Activated effector memory CD4-positive, alpha-beta T cell treated with Interleukin-2 at 50 U/mL for 16 hours (primary cell): ENCODE results near the gene TBCB.
"Not testable (repeated sequence)": the region's sequence is repeated elsewhere in the genome, so short reads cannot be mapped to it uniquely, and the experiment has no call there.

Experiments
- DNase-seq: peaks from one replicate; pipeline ENCODE4 v3.0.0-alpha.2; 2020

TBCB gene

GRCh38 chr19:36101550-36102327 is 13.5 kb upstream of the TBCB start:
- DNase-seq = no peak

GRCh38 chr19:36103040-36103626 is 12.1 kb upstream of the TBCB start:
- no peak for DNase-seq

- no peak for DNase-seq
Observed at GRCh38 chr19:36103842-36104552, 11.3 kb upstream of the TBCB start.

GRCh38 chr19:36106441-36106840 is 8.8 kb upstream of the TBCB start:
- no peak for DNase-seq

GRCh38 chr19:36106991-36107390 is 8.3 kb upstream of the TBCB start:
- no peak for DNase-seq

GRCh38 chr19:36108684-36109083 is 6.6 kb upstream of the TBCB start:
- no peak for DNase-seq

- DNase-seq = no peak
Observed at GRCh38 chr19:36110487-36111199, 4.6 kb upstream of the TBCB start, which contains the start of gene OVOL3. TSS of gene OVOL3 (plus strand) at chr19:36111143. CDS start at chr19:36111203, 60 bp downstream.

GRCh38 chr19:36111200-36111539 is 4.1 kb upstream of the TBCB start:
- no peak for DNase-seq

- no peak for DNase-seq
Observed at GRCh38 chr19:36112678-36113077, 2.6 kb upstream of the TBCB start.

GRCh38 chr19:36113425-36113824 is 1.8 kb upstream of the TBCB start:
- no peak for DNase-seq

GRCh38 chr19:36113894-36114720 is 1.2 kb upstream of the TBCB start:
- no peak for DNase-seq

GRCh38 chr19:36114721-36115452 is 381 bp upstream of the TBCB start, which contains the start of gene POLR2I:
TSS of gene POLR2I (minus strand) at chr19:36114875. CDS start at chr19:36114856, 19 bp downstream.
- peak; percentile 97 for DNase-seq

GRCh38 chr19:36116344-36116637 is 1.0 kb downstream of the TBCB start:
- DNase-seq = no peak

- DNase-seq = no peak
Observed at GRCh38 chr19:36120092-36120983, 5.1 kb downstream of the TBCB start.

- DNase-seq = no peak
Observed at GRCh38 chr19:36120984-36121358, 5.7 kb downstream of the TBCB start.

GRCh38 chr19:36121486-36122124 is 6.3 kb downstream of the TBCB start:
- no peak for DNase-seq

GRCh38 chr19:36125557-36125956 is 10.3 kb downstream of the TBCB start:
- DNase-seq = no peak

GRCh38 chr19:36128392-36128736 is 13.1 kb downstream of the TBCB start:
- no peak for DNase-seq

- peak; percentile 20 for DNase-seq
Observed at GRCh38 chr19:36131221-36131620, 16.0 kb downstream of the TBCB start.

GRCh38 chr19:36134867-36135266 is 19.6 kb downstream of the TBCB start:
- DNase-seq = not testable (repeated sequence)
